GM10248 (cell line): Measurements from ENCODE around the gene COQ9.

Experiments
- CTCF ChIA-PET: fragments of 300-600 bp; sonication (Branson Sonifier 250); formaldehyde crosslinking; extraction: SDS; loops from one replicate; lab custom pipeline; 2021; ENCODE audit warnings: antibody characterized with exemption; lab: Yijun Ruan, JAX
- POLR2A ChIA-PET: fragments of 350-650 bp; sonication (Branson Sonifier 250); formaldehyde crosslinking; extraction: SDS; loops from one replicate; lab custom pipeline; 2020; ENCODE audit warnings: antibody characterized with exemption; lab: Yijun Ruan, JAX
- DNase-seq: peaks from one replicate; pipeline ENCODE4 v3.0.0; 2012; ENCODE audit errors: extremely low spot score
- TF ChIP-seq, protein P1 (sequence below): IDR thresholded peaks from 2 replicates; pipeline ENCODE4 v1.5.1; 2012; ENCODE audit warnings: mild to moderate bottlenecking, low read depth; ENCODE audit errors: extremely low read depth, missing control alignments, control extremely low read depth

COQ9 gene

GRCh38 chr16:57446531-57447185, 621 bp upstream of the COQ9 start:
- TF ChIP-seq, protein P1, sequence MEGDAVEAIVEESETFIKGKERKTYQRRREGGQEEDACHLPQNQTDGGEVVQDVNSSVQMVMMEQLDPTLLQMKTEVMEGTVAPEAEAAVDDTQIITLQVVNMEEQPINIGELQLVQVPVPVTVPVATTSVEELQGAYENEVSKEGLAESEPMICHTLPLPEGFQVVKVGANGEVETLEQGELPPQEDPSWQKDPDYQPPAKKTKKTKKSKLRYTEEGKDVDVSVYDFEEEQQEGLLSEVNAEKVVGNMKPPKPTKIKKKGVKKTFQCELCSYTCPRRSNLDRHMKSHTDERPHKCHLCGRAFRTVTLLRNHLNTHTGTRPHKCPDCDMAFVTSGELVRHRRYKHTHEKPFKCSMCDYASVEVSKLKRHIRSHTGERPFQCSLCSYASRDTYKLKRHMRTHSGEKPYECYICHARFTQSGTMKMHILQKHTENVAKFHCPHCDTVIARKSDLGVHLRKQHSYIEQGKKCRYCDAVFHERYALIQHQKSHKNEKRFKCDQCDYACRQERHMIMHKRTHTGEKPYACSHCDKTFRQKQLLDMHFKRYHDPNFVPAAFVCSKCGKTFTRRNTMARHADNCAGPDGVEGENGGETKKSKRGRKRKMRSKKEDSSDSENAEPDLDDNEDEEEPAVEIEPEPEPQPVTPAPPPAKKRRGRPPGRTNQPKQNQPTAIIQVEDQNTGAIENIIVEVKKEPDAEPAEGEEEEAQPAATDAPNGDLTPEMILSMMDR = no peak
- DNase-seq = peak; percentile 57
- POLR2A ChIA-PET = interaction anchor here (0.9 to 1.7 kb wide), 6 partner anchors 13 to 45 kb away, joined by 3 to 9 read pairs (median 4); partner anchors contain the start of gene POLR2C
- CTCF ChIA-PET = interaction anchor here (0.6 to 13.1 kb wide), 10 partner anchors 13 to 371 kb away, joined by 3 to 112 read pairs (median 4); partner anchors contain the start of gene POLR2C

DNA sequence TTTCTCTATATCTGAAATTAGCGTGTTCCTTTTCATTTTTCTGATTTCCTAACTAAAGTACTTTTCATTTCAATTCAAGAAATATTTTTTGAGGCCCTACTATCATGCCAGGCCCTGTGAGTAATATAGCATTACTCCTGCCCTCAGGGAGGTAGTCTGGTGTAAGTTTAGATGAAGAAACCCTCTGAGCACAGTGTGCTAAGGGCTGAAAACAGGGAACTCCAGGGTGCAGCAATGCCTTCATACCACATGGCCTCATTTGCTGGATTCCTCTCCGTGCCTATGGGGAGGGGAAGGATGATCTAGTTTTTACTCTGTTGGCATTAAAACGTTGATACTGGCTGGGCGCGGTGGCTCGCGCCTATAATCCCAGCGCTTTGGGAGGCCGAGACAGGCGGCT, 4.7 kb downstream of the COQ9 start:
- CTCF ChIA-PET = interaction anchor here (1.3 to 13.1 kb wide), 2 partner anchors 7 to 35 kb away, joined by 6 to 112 read pairs; partner anchors contain the start of gene POLR2C
- POLR2A ChIA-PET = no interaction called here
- TF ChIP-seq, protein P1 = no peak
- DNase-seq = no peak

- ChIA-PET CTCF (interaction anchor here (0.6 to 7.7 kb wide), 33 partner anchors 11 to 569 kb away, joined by 3 to 112 read pairs (median 4); partner anchors contain the start of genes ADGRG5, CCDC102A, CIAPIN1 and COQ9), POLR2A (interaction anchor here (1.2 kb wide), 2 partner anchors 12 to 16 kb away, joined by 3 to 9 read pairs; partner anchors contain the start of genes CIAPIN1 and COQ9)
- peak; percentile 94 for DNase-seq
- TF ChIP-seq, protein P1 = peak; percentile 98
Measured at GRCh38 chr16:57462209-57462977, 15.1 kb downstream of the COQ9 start, which contains the start of gene POLR2C. TSS of gene POLR2C (plus strand) at chr16:57462679. CDS start at chr16:57462725, 46 bp downstream.

- TF ChIP-seq, protein P1 = no peak
- CTCF ChIA-PET = interaction anchor here (0.8 to 7.7 kb wide), 26 partner anchors 11 to 570 kb away, joined by 3 to 112 read pairs (median 6); partner anchors contain the start of genes ADGRG5, CCDC102A, CIAPIN1 and COQ9
- POLR2A ChIA-PET = interaction anchor here (1.2 kb wide), 2 partner anchors 11 to 16 kb away, joined by 3 to 9 read pairs; partner anchors contain the start of genes CIAPIN1 and COQ9
- peak; percentile 26 for DNase-seq
Measured at GRCh38 chr16:57462978-57463362, 15.7 kb downstream of the COQ9 start.

GRCh38 chr16:57464523-57464922, 17.2 kb downstream of the COQ9 start:
- ChIA-PET POLR2A (interaction anchor here (1.6 kb wide), 1 partner anchor 17 kb away, joined by 6 read pairs; the partner anchor contains the start of genes CIAPIN1 and COQ9), CTCF (interaction anchor here (0.7 to 1.5 kb wide), 5 partner anchors 10 to 53 kb away, joined by 3 to 4 read pairs (median 3); partner anchors contain the start of genes CIAPIN1 and COQ9)
- TF ChIP-seq, protein P1 = no peak
- no peak for DNase-seq

DNA sequence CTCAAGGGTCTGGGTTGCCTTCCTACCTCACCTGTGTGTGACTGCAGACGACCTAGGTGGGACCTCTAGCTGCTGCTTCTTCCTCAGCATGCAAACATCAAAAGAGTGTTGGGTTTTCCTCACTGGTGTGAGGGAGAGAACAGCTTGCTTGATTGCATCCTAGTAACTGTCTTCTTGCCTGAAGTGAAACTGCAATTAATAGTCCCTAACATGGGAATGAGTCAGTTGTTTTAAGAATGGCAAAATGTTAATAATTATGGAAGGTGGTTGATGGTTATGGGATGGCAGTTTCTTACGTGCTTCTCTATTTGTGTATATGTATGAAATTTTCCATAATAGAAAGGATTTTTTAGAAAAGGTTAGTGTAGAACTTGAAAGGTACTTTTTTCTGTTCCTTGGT, 21.1 kb downstream of the COQ9 start:
- ChIA-PET POLR2A (no interaction called here), CTCF (interaction anchor here (1.6 kb wide), 1 partner anchor 9 kb away, joined by 4 read pairs; no protein-coding TSS in a partner anchor)
- TF ChIP-seq, protein P1 = no peak
- no peak for DNase-seq
